Psoas muscle (tissue), 8 donors: ENCODE data around the gene UBE3A. TPM values are rescaled to one million over a fixed set of nuclear protein-coding genes. Genes with fewer than 3 reads are reported as not detected.

ENCODE experiments used
- ATAC-seq, 4 donors: fragments of 200-7000 bp; cut with Tn5 transposase; one replicate each; pipeline ENCODE4 v1.9.1; 2020; ENCODE audit warnings: moderate library complexity in 3 of 4, mild to moderate bottlenecking in 2 of 4
- DNase-seq, 2 donors: peaks; one replicate each; pipeline ENCODE4 v3.0.0-alpha.2; 2020
- H3K27ac ChIP-seq: fragments of 200-600 bp; one replicate; pipeline ENCODE4 v1.8.0; 2022
- H3K27me3 ChIP-seq, 3 donors: fragments of 200-600 bp in 1 of 3; one replicate each; pipeline versions ENCODE4 v1.6.1 to v1.8.0; 2013 to 2022; ENCODE audit warnings: low read length in 2 of 3, mild to moderate bottlenecking in 2 of 3, moderate library complexity in 1 of 3; ENCODE audit not compliant: insufficient read depth in 3 of 3
- H3K36me3 ChIP-seq, 2 donors: fragments of 200-600 bp in 1 of 2; one replicate each; pipeline versions ENCODE4 v1.6.1 to v1.8.0; 2013 to 2022; ENCODE audit warnings: low read depth in 1 of 2, mild to moderate bottlenecking in 1 of 2, moderate library complexity in 1 of 2; ENCODE audit not compliant: insufficient read depth in 1 of 2
- H3K4me1 ChIP-seq: fragments of 200-600 bp; one replicate; pipeline ENCODE4 v1.8.0; 2022
- H3K4me3 ChIP-seq: fragments of 200-600 bp; one replicate; pipeline ENCODE4 v1.8.0; 2022; ENCODE audit warnings: mild to moderate bottlenecking
- H3K9me3 ChIP-seq: fragments of 200-600 bp; one replicate; pipeline ENCODE4 v1.8.0; 2022
- WGBS, 3 donors: extraction: QIAGEN DNeasy Blood & Tissue Kit; methylation state at CpG; one replicate each; pipeline versions ENCODE4 v1.1.6 to v1.1.7; 2013; 5-methylcytosine and 5-hydroxymethylcytosine counted together
- intact Hi-C, 2 donors: fragments of 100-400 bp; cut with DNase I; formaldehyde crosslinking; loops; one replicate each; pipeline versions ENCODE4 v1.11.0 to v1.14.2; 2022
- polyA plus RNA-seq, 3 donors: library from polyadenylated mRNA; stranded (reverse); fragments of 200-250 nt; gene quantifications; one replicate each; pipeline ENCODE4 v1.2.3, GENCODE V29; 2013
- total RNA-seq, 4 donors: library from RNA; stranded (reverse); fragmentation: NEBNext Ultra II Directional in 2 of 4; extraction: Animal tissue kit (Norgen Biotek cat#: 25700) in 2 of 4; gene quantifications; one replicate each; pipeline versions ENCODE4 v1.2.1 to v1.2.4, GENCODE V29; 2021 to 2023
- TF ChIP-seq, protein P1 (sequence below): fragments of 200-600 bp; IDR thresholded peaks from one replicate; pipeline ENCODE4 v1.8.0; 2022; ENCODE audit warnings: antibody characterized with exemption
- donor health status: healthy with polysubstance abuse.
- donor health status: DM: no; HTN: no; CAD: no; lungs with moderate emphysema.
- donor health status: Bipolar disorder and iron deficiency.
- donor health status: healthy.
- donor health status: DM: yes; HTN: yes; CAD: no.
- donor health status: DM: no; HTN: no; CAD: no.
- donor health status: DM: no; HTN: no; CAD: no.
- donor health status: DM: yes; HTN: yes; CAD: no.

Gene UBE3A
- total and polyA plus RNA-seq, 7 donors = 53.5 to 198 (median 144) TPM

DNA sequence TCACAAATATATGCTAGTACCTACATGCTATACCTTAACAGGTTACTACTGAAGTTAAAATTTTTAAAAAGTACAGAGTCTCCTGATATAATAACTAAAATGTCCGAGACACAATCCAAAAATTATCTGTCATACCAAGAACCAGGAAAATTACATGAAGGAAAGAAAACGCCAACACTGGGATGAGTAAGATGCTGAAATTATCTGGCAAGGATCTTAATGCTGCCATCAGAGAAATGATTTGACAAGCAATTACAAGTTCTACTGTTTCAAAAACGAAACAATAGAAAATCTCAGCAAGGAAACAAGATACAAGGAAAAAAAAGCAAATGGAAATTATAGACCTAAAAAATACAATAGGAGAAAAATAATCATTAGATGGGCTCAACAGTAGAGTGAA is 92.5 kb downstream of the UBE3A start:
- 70 to 90% (median 76%) methylated on average over 3 of the region's 3 CpGs for WGBS, 3 donors
- Histone ChIP-seq H3K27me3 (no peaks in the 10 kb centered on the region), H3K4me3 (no peak overlapping the region), H3K27ac (peak overlapping the region; percentile 68), H3K9me3 (peaks cover 9% of the 10 kb centered on the region), H3K4me1 (peaks cover 18% of the 10 kb centered on the region), H3K36me3 (peaks cover 0 to 5% of the 10 kb centered on the region in 2 donors)
- intact Hi-C loops = no loop called here
- DNase-seq (no peak), ATAC-seq (peak; percentile 6 to 63 (median 38))
- TF ChIP-seq, protein P1, sequence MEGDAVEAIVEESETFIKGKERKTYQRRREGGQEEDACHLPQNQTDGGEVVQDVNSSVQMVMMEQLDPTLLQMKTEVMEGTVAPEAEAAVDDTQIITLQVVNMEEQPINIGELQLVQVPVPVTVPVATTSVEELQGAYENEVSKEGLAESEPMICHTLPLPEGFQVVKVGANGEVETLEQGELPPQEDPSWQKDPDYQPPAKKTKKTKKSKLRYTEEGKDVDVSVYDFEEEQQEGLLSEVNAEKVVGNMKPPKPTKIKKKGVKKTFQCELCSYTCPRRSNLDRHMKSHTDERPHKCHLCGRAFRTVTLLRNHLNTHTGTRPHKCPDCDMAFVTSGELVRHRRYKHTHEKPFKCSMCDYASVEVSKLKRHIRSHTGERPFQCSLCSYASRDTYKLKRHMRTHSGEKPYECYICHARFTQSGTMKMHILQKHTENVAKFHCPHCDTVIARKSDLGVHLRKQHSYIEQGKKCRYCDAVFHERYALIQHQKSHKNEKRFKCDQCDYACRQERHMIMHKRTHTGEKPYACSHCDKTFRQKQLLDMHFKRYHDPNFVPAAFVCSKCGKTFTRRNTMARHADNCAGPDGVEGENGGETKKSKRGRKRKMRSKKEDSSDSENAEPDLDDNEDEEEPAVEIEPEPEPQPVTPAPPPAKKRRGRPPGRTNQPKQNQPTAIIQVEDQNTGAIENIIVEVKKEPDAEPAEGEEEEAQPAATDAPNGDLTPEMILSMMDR = peak; percentile 5

DNA sequence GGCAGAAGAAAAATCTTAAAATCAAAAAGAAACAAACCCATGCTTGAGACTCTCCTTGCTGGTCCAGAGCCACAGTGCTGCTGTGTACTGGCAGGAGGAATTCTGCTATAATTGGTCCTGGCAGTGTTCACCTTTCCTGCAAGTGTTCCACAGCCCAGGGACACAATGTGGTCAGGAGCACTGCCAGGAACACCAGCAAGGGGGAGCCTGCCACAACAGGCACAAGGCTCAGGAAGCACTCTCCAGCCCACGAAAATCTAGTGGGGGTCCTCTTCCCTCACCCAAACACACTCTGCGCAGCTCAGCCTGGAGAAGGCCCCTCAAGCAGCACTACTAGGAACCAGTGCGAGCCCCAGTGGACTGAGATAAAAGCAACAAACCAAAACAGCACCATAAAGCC is 92.9 kb downstream of the UBE3A start:
- peak overlapping the region; percentile 68 for H3K27ac ChIP-seq
- H3K27me3 ChIP-seq = no peaks in the 10 kb centered on the region
- H3K36me3 ChIP-seq = peaks cover 0 to 5% of the 10 kb centered on the region in 2 donors
- H3K9me3 ChIP-seq = peaks cover 9% of the 10 kb centered on the region
- WGBS, 3 donors = 58 to 75% (median 66%) methylated on average over 3 of the region's 3 CpGs
- peaks cover 18% of the 10 kb centered on the region for H3K4me1 ChIP-seq
- DNase-seq (peak; percentile 44 to 83), ATAC-seq (peak; percentile 94 to 99 (median 99))
- intact Hi-C loops = no loop called here
- H3K4me3 ChIP-seq = peak overlapping the region; percentile 47
- TF ChIP-seq, protein P1 = peak; percentile 44

DNA sequence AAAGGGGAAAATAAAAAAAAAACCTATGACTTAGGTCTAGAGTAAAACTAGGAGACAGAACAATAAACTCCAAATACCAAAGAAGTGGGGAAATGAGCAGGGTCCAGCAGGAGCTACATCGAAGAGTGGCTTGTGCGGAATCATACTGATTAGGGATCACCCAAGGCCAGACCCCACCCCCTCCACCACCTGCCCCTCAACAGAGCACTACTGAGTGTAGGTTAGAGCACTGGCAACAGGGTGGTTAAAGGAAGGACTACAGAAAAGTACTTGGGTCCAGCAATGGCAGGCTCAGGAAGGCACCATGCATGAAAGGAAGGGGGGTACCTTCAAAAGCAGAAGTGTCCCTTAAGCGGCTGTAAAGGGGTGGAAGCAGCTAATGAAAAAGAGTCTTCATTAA is 96.2 kb downstream of the UBE3A start:
- 95 to 99% (median 98%) methylated on average over 3 of the region's 3 CpGs for WGBS, 3 donors
- TF ChIP-seq, protein P1 = no peak
- Histone ChIP-seq H3K27me3 (no peaks in the 10 kb centered on the region), H3K36me3 (peaks cover 2 to 30% of the 10 kb centered on the region in 2 donors), H3K4me3 (no peak overlapping the region), H3K4me1 (peaks cover 14% of the 10 kb centered on the region), H3K9me3 (no peaks in the 10 kb centered on the region), H3K27ac (no peak overlapping the region)
- DNase-seq = no peak
- intact Hi-C loops = loop anchor here in 1 of 2 donors (5.0 kb wide), 1 partner anchor 95 kb away; the partner anchor contains the start of gene UBE3A
- no peak for ATAC-seq

DNA sequence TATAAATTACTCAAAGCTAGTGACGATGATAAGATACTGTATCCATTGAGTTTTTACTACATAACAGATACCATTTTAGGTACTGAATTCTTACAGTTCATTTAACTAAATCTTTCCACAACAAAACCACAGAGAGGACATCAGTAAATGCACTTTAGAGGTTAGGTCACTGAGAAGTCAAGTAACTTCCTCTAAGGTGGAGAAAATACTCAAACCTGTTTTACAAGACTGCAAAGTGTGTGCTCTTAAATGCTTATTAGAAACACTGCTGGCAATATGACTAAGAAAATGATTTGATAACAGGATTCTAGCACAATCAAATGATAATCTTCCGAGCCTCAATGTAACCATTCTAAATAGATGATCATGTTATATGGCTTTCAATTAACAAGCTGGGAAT is 99.4 kb downstream of the UBE3A start:
- TF ChIP-seq, protein P1 = no peak
- Histone ChIP-seq H3K9me3 (no peaks in the 10 kb centered on the region), H3K4me1 (no peaks in the 10 kb centered on the region), H3K36me3 (peaks cover 2 to 57% of the 10 kb centered on the region in 2 donors), H3K27me3 (no peaks in the 10 kb centered on the region), H3K4me3 (no peak overlapping the region), H3K27ac (no peak overlapping the region)
- DNase-seq (no peak), ATAC-seq (no peak)
- intact Hi-C loops = loop anchor here in 1 of 2 donors (5.0 kb wide), 1 partner anchor 38 kb away; no protein-coding TSS in a partner anchor
- WGBS, 3 donors = 96 to 100% (median 96%) methylated on average over 2 of the region's 2 CpGs

DNA sequence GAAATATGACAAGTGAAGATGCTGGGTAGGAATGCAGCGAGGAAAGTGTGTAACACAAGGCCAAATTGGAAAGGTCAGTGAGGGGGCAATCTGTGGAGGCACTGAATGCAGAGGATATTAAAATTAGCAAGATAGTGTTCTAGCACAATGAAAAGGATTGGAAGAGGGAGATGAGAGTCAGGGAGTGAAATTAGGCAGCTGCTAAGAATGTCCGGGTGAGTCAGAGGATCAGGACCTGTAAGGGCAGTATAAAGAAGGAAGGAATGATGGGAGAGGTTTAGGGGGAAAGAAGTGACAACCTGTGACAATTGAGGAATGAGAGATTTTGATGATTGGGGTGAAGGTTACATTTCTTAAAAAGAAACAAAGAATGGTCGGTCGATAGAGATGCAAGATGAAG is 103.5 kb downstream of the UBE3A start:
- H3K4me1 ChIP-seq = peaks cover under 1% of the 10 kb centered on the region
- no peaks in the 10 kb centered on the region for H3K9me3 ChIP-seq
- no peak overlapping the region for H3K4me3 ChIP-seq
- H3K27me3 ChIP-seq = no peaks in the 10 kb centered on the region
- TF ChIP-seq, protein P1 = no peak
- intact Hi-C loops = loop anchor here in 1 of 2 donors (5.0 kb wide), 1 partner anchor 42 kb away; no protein-coding TSS in a partner anchor
- no peak for DNase-seq
- WGBS, 3 donors = 97 to 99% (median 97%) methylated on average over 4 of the region's 4 CpGs
- ATAC-seq = peak in 2 of 4 donors; percentile 51 to 55
- peaks cover 2 to 66% of the 10 kb centered on the region in 2 donors for H3K36me3 ChIP-seq
- H3K27ac ChIP-seq = no peak overlapping the region
